ENCODE measurements around the gene RABEP1.

The RABEP1 gene

GRCh38 chr17:5286846-5287245 lies 4.8 kb downstream of the RABEP1 start:
- CTCF ChIA-PET: interaction anchor here (1.3 kb wide), 2 partner anchors 20 to 37 kb away, joined by 3 to 5 read pairs; no protein-coding TSS in a partner anchor
- no peak for DNase-seq (ENCODE audit: extremely low spot score)
- POLR2A ChIA-PET: no interaction called here
- no peak for TF ChIP-seq CTCF (IDR thresholded peaks at IDR 0.05; ENCODE audit: control extremely low read depth, extremely low read depth, low read depth, missing control alignments)

GRCh38 chr17:5291683-5292350 lies 9.7 kb downstream of the RABEP1 start:
- ChIA-PET CTCF (interaction anchor here (1.3 kb wide), 1 partner anchor 8 kb away, joined by 3 read pairs; no protein-coding TSS in a partner anchor), POLR2A (no interaction called here)
- no peak for DNase-seq (ENCODE audit: extremely low spot score)
- TF ChIP-seq CTCF (IDR thresholded peaks at IDR 0.05; ENCODE audit: control extremely low read depth, extremely low read depth, low read depth, missing control alignments): no peak

- TF ChIP-seq CTCF (IDR thresholded peaks at IDR 0.05; ENCODE audit: control extremely low read depth, extremely low read depth, low read depth, missing control alignments): no peak
- ChIA-PET POLR2A (interaction anchor here (0.8 to 1.1 kb wide), 3 partner anchors 11 to 70 kb away, joined by 3 to 4 read pairs (median 3); no protein-coding TSS in a partner anchor), CTCF (interaction anchor here (0.8 to 2.6 kb wide), 12 partner anchors 9 to 142 kb away, joined by 3 to 18 read pairs (median 4); partner anchors contain the start of gene C1QBP)
- no peak for DNase-seq (ENCODE audit: extremely low spot score)
Measured at GRCh38 chr17:5297245-5297644, 15.2 kb downstream of the RABEP1 start.

GRCh38 chr17:5299383-5299782 lies 17.3 kb downstream of the RABEP1 start:
- POLR2A ChIA-PET: interaction anchor here (0.6 to 0.7 kb wide), 3 partner anchors 28 to 135 kb away, joined by 3 to 5 read pairs (median 4); no protein-coding TSS in a partner anchor
- DNase-seq (ENCODE audit: extremely low spot score): no peak
- CTCF ChIA-PET: no interaction called here
- TF ChIP-seq CTCF (IDR thresholded peaks at IDR 0.05; ENCODE audit: control extremely low read depth, extremely low read depth, low read depth, missing control alignments): no peak

GRCh38 chr17:5304636-5305035 lies 22.6 kb downstream of the RABEP1 start:
- no peak for DNase-seq (ENCODE audit: extremely low spot score)
- ChIA-PET POLR2A (no interaction called here), CTCF (interaction anchor here (1.7 to 4.6 kb wide), 2 partner anchors 8 to 10 kb away, joined by 4 to 18 read pairs; no protein-coding TSS in a partner anchor)
- no peak for TF ChIP-seq CTCF (IDR thresholded peaks at IDR 0.05; ENCODE audit: control extremely low read depth, extremely low read depth, low read depth, missing control alignments)

GRCh38 chr17:5309851-5310250 lies 27.8 kb downstream of the RABEP1 start:
- TF ChIP-seq CTCF (IDR thresholded peaks at IDR 0.05; ENCODE audit: control extremely low read depth, extremely low read depth, low read depth, missing control alignments): no peak
- POLR2A ChIA-PET: no interaction called here
- CTCF ChIA-PET: interaction anchor here (0.9 to 1.4 kb wide), 3 partner anchors 9 to 17 kb away, joined by 3 to 4 read pairs (median 4); no protein-coding TSS in a partner anchor
- DNase-seq (ENCODE audit: extremely low spot score): no peak
